Left forelimb (tissue), 1 donor: ENCODE measurements around the gene RASGRF1.
"Not testable (repeated sequence)": the region's sequence is repeated elsewhere in the genome, so short reads cannot be mapped to it uniquely, and the experiment has no call there.

ENCODE experiments used
- DNase-seq: peaks from one replicate; pipeline ENCODE4 v3.0.0-alpha.2; 2018; ENCODE audit warnings: low spot score

Gene RASGRF1

DNA sequence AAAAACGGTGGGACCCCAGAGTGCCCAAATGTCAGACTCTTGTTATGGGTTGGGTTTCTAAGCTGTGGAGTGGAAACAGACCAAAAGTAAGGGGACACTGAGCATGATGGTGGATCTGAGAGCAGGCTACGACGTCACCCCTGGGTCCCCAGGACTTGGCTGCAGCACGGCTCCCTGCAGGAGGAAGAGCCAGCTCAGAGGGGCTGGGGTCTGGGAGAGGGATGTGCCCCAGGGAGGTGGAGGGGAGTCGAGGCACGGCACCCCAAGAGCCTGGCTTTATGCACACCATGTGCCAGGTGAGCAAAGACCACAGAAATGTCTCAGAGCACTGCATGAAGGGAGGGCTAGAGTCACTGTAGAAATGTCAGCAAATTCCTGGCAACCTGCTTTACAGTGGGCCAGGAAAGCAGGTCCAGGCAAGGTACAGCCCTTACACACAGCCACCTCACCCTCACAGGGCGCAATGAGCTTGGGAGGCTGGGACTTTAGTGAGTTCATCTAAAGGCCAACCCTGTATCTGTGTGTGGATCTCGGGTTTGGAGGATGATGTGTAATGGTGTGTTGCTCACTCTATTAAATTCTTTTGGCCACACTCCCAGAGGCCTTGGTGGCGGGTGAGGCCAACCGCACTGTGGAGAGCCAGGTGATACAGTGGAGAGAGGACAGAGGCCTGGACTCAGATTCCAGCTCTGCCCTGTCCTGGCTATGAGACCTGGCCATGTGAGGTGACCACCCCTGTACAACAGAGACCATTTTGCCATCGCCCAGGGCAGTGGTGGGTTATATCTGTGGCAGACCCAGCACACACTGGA is 159.8 kb downstream of the RASGRF1 start:
- DNase-seq, result no peak

DNA sequence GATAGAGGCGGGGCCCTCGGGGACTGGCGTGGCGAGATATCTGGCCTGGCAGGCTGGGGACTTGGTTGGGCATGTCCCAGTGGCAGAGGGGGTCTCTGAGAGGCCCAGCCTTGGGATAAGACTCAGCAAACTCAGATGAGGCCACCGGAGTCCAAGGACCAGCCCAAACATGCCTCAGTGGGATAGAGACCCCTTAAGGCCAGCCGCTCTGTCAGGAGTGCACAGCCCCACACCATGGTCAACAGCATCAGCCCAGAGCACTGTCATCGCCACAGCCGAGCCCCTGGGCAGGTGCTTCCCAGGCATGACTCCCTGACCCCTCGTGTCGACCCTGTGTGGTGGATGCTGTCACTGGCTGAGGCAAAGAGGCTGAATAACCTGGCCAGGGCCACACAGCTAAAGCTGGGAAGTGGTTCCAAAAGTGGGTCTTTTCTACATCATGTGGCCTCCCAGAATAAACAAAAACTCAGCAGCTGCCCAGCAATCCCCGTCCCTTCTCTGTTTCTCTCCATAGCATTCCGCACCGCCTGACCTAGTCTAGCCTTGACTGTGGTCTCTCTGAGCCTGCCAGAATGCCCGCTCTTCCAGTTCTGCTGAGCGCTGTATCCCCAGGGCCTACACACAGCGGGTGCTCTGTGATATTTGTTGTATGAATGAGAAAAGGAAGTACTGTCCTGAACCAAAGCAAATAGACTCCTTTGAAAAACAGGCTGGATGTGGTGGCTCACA is 160.9 kb downstream of the RASGRF1 start:
- no peak for DNase-seq

GRCh38 chr15:78928616-78929093 is 161.9 kb downstream of the RASGRF1 start:
- no peak for DNase-seq

- DNase-seq, result not testable (repeated sequence)
Measured at GRCh38 chr15:78928176-78928575, 162.4 kb downstream of the RASGRF1 start.

DNA sequence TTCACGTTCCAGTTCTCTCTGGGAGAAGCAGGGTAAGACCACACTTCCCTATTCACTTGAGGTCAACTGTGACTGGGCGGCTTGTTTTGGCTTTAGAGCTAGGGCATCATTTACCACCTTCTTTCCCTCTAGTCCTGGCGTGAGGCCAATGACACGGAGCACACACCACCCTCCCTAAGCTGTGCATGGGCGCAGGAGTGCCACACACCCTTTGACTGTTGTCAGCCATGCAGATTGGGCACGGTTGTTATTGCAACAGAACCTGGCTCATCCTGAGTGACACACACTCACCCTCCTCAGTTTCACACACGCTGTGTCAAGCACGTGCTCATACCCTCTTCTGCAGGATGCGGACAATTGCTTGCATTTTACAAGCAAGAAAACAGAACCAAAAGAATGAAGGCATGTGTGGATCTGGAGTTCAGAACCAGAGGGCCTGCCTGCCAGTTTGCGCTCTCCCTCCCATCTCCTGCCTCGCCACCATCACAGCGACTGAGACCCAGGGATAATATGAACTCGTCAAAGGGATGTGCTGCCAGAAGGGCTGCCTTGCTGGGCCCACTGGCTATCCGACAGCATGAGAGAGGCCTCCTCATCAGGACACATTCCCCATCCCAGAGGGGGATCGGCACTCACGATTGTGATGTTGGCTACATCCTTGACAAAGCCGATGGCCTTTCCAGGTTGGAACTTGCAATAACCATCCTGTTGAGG is 163.3 kb downstream of the RASGRF1 start:
- no peak for DNase-seq

DNA sequence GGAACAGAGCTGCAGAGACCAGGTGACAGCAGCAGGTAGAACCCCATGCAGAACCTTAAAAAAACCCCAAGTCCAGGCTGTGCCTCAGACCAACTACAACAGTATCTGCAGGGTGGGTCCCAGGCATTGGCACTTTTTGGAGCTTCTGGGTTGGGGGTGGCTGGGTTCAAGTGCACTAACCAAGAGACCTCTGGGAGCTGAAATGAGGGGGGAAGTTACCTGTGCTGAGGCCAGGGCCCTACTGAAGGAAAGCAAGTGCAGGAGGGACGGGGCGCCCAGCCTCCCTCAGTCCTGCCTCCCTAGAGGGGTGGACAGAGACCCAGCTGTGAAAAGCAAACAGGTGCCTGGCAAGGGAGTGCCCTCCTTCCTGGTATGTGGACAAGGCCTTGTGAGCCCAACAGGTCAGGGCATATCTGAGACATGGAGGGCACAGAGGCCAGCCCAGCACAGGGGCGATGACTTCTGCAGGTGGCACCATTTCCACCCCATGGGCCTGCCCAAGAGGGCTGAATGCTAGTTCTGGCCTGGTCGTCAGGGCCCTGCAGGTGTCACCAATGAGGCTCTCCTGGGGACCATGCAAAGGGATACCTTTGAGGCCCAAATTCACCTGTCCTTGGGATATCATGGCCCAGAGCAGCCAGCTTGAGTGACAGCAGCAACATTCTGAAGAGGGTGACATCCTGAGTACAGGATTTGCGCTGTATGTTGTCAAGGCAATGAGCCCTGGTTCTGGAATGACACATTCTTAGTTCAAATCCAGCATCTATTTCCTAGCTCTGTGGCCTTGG is 164.4 kb downstream of the RASGRF1 start:
- DNase-seq, result no peak

DNA sequence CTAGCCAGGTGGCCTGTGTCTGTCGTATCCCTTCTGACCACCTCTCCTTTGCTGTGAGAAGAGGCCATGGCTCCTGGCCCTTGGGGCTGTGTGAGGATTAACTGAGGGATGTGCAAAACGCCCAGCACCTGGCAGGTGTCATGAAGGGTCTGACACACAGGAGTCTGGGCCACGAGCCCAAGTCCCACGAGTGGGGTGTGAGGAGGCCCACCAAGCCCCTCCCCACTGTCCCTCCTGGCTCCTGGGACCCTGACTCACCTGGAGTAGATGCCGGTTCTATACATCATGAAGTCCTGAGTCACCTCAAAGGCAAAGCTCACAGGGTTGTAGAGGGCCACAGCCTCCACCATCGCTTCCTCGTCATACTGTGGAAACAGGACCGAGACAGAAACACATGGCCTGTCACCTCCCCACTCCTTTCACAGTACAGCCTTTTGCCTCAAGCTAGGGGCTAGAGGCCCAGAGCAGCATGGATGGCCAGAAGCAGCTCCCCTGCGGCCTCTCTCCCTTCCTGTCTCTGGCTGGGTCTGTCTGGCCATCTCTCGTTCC is 165.4 kb downstream of the RASGRF1 start:
- DNase-seq, result no peak

GRCh38 chr15:78923480-78924360 is 166.9 kb downstream of the RASGRF1 start:
- DNase-seq, result no peak

- no peak for DNase-seq
Measured at GRCh38 chr15:78923015-78923414, 167.6 kb downstream of the RASGRF1 start.

- DNase-seq, result no peak
Measured at GRCh38 chr15:78922527-78922926, 168.1 kb downstream of the RASGRF1 start.

DNA sequence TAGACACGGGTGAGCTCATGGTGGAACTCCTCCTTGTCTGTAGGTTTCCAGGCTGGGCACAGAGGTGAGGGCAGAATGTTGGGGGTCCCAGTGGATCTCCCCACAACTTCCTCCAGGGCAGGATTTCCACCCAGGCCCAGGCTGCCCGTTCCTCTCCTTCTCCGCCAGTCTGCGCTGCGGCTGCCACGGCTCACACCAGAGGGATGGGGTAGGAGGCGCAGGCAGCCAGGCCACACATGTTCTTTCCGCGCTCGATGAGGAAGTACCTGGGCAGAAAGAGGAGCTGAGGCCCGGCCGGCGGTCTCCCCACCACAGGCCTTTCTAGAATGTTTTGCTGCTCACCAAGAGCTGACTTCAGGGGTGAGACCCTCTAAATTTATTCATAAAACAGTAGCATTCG is 168.6 kb downstream of the RASGRF1 start:
- DNase-seq, result no peak

DNA sequence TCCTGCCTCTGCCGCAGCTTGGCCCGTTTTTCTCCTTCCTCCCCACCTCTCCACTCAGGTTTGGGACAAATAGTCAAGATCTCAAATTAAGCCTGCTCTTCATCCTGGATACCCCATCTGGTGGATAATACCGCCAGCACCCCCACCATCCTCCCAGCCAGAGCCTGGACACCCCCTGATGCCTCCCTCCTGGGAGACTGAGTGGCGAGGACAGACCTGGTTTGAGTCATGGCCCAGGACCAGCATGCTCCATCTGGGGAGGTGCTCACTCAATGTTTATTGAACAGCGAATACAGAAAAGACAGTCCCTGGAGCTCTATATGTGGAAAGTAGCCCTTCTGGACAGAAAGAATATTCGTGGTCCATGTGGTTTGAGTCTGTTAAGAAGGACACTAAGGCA is 169.1 kb downstream of the RASGRF1 start:
- no peak for DNase-seq

DNA sequence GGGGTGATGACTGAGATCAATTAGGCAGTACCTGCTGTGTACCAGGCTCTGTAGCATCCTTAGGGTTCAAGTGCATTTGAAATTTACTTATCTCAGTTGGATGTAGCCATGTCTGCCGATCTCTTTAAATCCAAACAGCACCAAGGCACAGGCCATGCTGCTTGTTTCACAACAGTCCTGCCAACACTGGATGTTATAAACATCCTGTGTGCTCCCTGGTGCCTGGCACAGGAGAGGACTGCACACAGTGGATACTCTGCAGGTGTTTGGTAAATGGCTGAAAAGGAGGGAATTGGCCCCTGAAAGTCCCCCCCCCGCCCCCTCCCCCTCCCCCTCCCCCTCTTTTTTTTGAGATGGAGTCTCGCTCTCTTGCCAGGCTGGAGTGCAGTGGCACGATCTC is 172.7 kb downstream of the RASGRF1 start:
- no peak for DNase-seq

- no peak for DNase-seq
Measured at GRCh38 chr15:78916088-78916487, 174.5 kb downstream of the RASGRF1 start.

- DNase-seq, result no peak
Measured at GRCh38 chr15:78915341-78916087, 175.1 kb downstream of the RASGRF1 start.

DNA sequence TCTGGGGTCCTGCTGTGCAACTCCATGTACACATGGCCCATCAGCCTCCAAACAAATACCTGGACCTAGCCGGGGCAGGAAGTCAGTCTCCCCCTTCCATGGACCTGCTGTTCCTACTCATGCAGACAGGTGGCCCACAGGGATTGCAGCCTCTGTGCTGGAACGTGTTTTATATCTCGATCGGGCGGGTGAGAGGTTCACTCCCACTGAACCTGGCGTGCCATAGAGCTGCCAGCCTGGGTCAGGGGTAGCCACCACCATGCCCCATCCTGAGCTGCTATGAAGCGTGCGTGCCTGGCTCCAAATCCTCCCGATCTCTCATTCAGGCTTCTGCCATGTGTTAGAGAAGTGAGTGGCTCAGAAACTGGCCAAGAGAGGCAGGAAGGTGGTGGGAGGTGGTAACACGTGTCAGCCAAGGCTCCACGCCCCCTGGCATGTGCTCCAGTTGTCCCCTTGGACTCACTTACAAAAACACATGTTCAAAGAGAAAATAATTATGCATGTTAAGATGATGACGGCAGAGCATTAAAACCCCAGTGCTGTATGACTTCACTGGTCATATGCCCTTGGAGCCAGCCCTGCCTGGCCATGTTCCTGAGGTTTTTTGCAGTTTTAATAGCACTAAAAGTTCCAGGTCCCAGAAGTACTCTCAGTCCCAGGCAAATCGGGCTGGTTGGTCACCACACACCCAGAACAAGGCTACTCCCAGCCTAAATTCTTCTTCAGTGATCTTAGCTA is 176.4 kb downstream of the RASGRF1 start:
- no peak for DNase-seq

- DNase-seq, result no peak
Measured at GRCh38 chr15:78913012-78913411, 177.6 kb downstream of the RASGRF1 start.

DNA sequence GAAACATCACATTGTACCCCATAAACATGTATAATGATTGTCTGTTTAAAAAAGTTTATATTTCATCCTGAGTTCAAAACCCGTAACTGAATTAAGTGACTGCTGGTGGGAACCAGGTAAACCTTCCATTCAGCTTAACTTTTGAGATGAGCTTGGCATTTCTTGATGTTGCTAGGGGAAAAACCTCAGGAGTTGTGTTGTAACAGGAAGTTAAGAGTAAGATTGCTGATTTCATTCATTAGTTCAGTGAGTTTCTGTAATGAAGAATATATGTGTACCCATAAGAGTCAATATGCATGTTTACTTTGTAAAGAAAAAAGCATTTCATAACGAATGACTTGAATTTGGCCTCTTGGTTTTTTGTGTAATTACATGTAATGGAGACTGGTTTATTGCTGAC is 178.3 kb downstream of the RASGRF1 start:
- DNase-seq, result no peak

- no peak for DNase-seq
Measured at GRCh38 chr15:78910271-78910670, 180.3 kb downstream of the RASGRF1 start.
